DMS 273 (cell line): Measurements from ENCODE around the gene PLPPR2.
"Not testable (repeated sequence)": the region's sequence is repeated elsewhere in the genome, so short reads cannot be mapped to it uniquely, and the experiment has no call there.

Experiments used
- DNase-seq: peaks from one replicate; lab custom pipeline; 2025; ENCODE audit not compliant: unreplicated experiment; lab: John Stamatoyannopoulos, UW

Gene PLPPR2

DNA sequence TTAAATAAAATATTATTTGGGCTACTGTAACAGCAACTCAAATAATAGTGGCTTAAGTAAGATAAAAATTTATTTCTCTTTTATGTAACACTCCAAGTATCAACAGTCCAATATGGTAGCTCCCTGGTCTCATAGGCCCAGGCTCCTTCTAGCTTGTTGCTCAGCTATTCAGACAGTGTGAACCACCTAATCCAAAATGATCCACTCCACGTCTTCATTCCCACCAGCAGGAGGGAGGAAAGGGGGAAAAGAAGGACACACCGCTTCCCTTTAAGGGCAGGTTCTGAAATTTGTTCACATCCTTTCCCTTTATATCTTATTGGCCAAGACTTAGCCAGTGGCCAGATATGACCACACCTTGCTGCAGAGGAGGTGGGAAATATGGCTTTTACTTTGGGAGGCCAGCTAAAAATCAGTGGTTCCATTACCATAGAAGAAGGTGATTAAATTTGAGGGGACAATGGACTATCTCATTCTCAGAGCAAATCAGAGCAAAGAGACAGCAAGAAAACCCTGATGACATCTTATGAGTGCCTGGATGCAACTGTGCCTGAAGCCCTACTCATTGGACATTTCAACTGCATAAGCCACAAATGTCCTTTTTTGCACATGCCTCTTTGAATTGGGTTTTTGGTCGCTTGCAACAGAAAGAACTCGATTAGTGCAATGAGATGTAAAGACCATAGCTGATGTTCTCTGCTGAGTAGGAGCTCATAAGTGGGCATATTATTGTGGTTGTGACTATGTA, 35.9 kb downstream of the PLPPR2 start:
- no peak for DNase-seq

GRCh38 chr19:11397089-11397610, 41.9 kb downstream of the PLPPR2 start:
- no peak for DNase-seq

DNA sequence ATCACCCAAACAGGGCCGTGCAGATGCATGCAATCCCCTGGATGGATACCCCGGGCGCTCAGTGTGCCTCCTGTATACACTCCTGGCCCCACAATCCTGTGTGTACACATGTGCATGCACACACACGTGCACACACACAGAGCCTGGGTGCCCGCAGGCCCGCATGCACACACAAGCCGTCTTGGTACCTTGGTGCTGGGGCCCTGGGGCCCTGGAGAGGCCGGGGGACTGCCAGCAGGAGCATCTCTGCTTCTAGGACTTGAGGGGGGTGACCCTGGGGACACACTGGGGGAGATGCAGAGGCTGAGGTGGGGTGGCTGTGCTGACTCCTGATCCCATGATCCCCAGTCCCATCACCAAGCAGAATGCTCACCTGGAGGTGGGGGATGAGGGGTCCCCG, 44.4 kb downstream of the PLPPR2 start:
- DNase-seq, result no peak

GRCh38 chr19:11400798-11401197, 45.6 kb downstream of the PLPPR2 start:
- no peak for DNase-seq

GRCh38 chr19:11401808-11402543, 46.7 kb downstream of the PLPPR2 start:
- no peak for DNase-seq

DNA sequence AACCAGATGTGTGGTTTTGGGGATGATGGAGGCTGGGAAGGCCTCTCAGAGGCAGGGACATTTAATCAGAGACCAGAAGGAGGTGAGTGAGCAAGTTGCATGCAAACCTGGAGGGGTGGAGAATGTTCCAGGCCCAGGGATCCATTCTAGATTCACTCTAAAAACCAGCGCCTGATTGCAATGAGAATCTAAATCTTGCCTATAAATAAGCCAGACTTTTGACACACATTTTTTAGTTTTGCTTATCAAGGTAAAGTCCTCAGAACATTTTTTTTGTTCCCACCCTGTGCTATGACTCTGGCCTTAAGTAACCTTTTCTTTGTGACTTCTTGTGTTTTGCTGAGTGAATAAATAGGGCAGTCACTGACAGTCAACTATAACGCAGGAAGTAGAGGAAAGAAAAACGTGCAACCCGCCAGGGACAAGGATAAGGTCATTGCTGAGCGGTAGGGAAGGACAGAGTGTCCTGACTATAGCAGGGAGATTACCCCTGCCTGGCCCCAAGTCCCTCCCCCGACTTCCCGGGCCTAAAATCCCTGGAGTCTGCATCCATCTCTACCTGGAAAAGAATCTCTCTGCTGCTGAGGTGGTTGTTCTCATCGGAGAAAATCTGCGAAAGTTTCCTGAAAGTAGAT, 49.5 kb downstream of the PLPPR2 start:
- DNase-seq, result no peak

- DNase-seq, result no peak
Observed at GRCh38 chr19:11405846-11406643, 50.8 kb downstream of the PLPPR2 start.

DNA sequence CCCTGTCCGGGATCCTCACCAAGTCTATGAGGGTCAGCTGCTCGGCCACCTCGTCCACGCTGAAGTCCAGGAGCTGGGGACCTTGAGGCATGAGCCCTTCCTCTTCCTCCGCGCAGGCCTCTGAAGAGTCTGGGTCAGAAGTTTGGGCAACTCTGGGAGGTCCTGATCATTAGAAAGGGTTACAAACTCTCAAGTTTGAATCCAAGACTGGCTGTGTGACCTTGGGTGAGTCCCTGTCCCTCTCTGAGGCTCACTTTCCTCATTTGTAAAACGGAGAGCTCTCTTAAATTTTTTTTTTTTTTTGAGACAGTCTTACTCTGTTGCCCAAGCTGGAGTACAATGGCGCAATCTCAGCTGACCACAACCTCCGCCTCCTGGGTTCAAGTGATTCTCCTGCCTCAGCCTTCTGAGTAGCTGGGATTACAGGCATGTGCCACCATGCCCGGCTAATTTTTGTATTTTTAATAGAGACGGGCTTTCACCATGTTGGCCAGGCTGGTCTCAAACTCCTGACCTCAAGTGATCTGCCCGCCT, 51.5 kb downstream of the PLPPR2 start:
- not testable (repeated sequence) for DNase-seq

GRCh38 chr19:11408591-11408990, 53.4 kb downstream of the PLPPR2 start:
- DNase-seq, result no peak

GRCh38 chr19:11410682-11411081, 55.5 kb downstream of the PLPPR2 start:
- DNase-seq, result no peak

GRCh38 chr19:11414544-11414943, 59.3 kb downstream of the PLPPR2 start:
- peak; percentile 59 for DNase-seq
